ENCODE data around the gene TDRD7. TPM values are rescaled to one million over a fixed set of nuclear protein-coding genes. Genes with fewer than 3 reads are reported as not detected.

Gene TDRD7
- total RNA-seq, 1 experiment from 2014 or later, result 2.8 TPM

- POLR2A ChIA-PET, result no interaction called here
- Mint-ChIP-seq H3K4me1 (peaks cover 8% of the 10 kb centered on the region), H3K27me3 (ENCODE audit: low read depth) (no peaks in the 10 kb centered on the region; the same call in 1 of the 2 replicates), H3K27ac (no peak overlapping the region), H3K4me3 (no peak overlapping the region), H3K9me3 (peaks cover 30% of the 10 kb centered on the region), H3K36me3 (peaks cover 27% of the 10 kb centered on the region)
- TF ChIP-seq ZNF219 (CRISPR knock-in tag; IDR thresholded peaks at IDR 0.05; ENCODE audit: borderline replicate concordance), result no peak
- no peak for TF ChIP-seq JAZF1 (CRISPR knock-in tag; IDR thresholded peaks at IDR 0.05)
- ATAC-seq (no peak), DNase-seq (ENCODE audit: low spot score) (no peak)
- CTCF ChIA-PET, result interaction anchor here (1.8 kb wide), 1 partner anchor 18 kb away, joined by 7 read pairs; no protein-coding TSS in a partner anchor
Observed at GRCh38 chr9:97368964-97369363, 42.9 kb upstream of the TDRD7 start.

GRCh38 chr9:97372580-97372979, 39.3 kb upstream of the TDRD7 start:
- H3K9me3 Mint-ChIP-seq, result peaks cover 30% of the 10 kb centered on the region
- ChIA-PET POLR2A (no interaction called here), CTCF (interaction anchor here (1.1 kb wide), 1 partner anchor 14 kb away, joined by 3 read pairs; no protein-coding TSS in a partner anchor)

More at GRCh38 chr9:97372580-97372979, 39.3 kb upstream of the TDRD7 start:
- TF ChIP-seq ZNF532 (CRISPR knock-in tag; IDR thresholded peaks at IDR 0.05; ENCODE audit: borderline replicate concordance), result no peak
- TF ChIP-seq STAT6 (CRISPR knock-in tag; conservative IDR thresholded peaks at IDR 0.05; ENCODE audit: low read depth), result no peak
- TF ChIP-seq ZNF512 (CRISPR knock-in tag; IDR thresholded peaks at IDR 0.05; ENCODE audit: borderline replicate concordance), result no peak
- Mint-ChIP-seq H3K4me3 (no peak overlapping the region), H3K4me1 (no peaks in the 10 kb centered on the region), H3K36me3 (peaks cover 25% of the 10 kb centered on the region), H3K27me3 (ENCODE audit: low read depth) (no peaks in the 10 kb centered on the region; the same call in 1 of the 2 replicates), H3K27ac (no peak overlapping the region)
- ATAC-seq, result no peak
- no peak for DNase-seq (ENCODE audit: low spot score)

Data from WTC11 (cell line).